GM08714 (cell line): ENCODE results near the gene XPO6.

ENCODE experiments used
- H3K4me3 ChIP-seq: fragments of 200-500 bp; sonication (Bioruptor generic); 2 replicates; pipeline ENCODE4 v1.5.1; 2014; ENCODE audit warnings: mild to moderate bottlenecking, low read length, inconsistent platforms
- ZNF274 ChIP-seq: IDR thresholded peaks from 2 replicates; pipeline ENCODE4 v1.6.1; 2012; ENCODE audit warnings: mild to moderate bottlenecking, low read depth, low read length

XPO6 gene

GRCh38 chr16:28081391-28081968 is 130.3 kb downstream of the XPO6 start:
- no peak overlapping the region for H3K4me3 ChIP-seq
- TF ChIP-seq ZNF274: no peak

- no peak overlapping the region for H3K4me3 ChIP-seq
- no peak for TF ChIP-seq ZNF274
Measured at GRCh38 chr16:28078261-28078660, 133.5 kb downstream of the XPO6 start.

- no peak for TF ChIP-seq ZNF274
- H3K4me3 ChIP-seq: no peak overlapping the region
Measured at GRCh38 chr16:28073836-28074235, 137.9 kb downstream of the XPO6 start.

- TF ChIP-seq ZNF274: no peak
- no peak overlapping the region for H3K4me3 ChIP-seq
Measured at GRCh38 chr16:28072087-28072486, 139.7 kb downstream of the XPO6 start.

- no peak overlapping the region for H3K4me3 ChIP-seq
Measured at GRCh38 chr16:28069971-28070794, 141.6 kb downstream of the XPO6 start.

GRCh38 chr16:28068976-28069375 is 142.8 kb downstream of the XPO6 start:
- TF ChIP-seq ZNF274: no peak
- H3K4me3 ChIP-seq: no peak overlapping the region

More at GRCh38 chr16:28069971-28070794, 141.6 kb downstream of the XPO6 start:
- no peak for TF ChIP-seq ZNF274

GRCh38 chr16:28067604-28068379 is 144.0 kb downstream of the XPO6 start:
- no peak overlapping the region for H3K4me3 ChIP-seq
- TF ChIP-seq ZNF274: no peak

- TF ChIP-seq ZNF274: no peak
- H3K4me3 ChIP-seq: no peak overlapping the region
Measured at GRCh38 chr16:28064706-28065249, 147.0 kb downstream of the XPO6 start.

- H3K4me3 ChIP-seq: no peak overlapping the region
- no peak for TF ChIP-seq ZNF274
Measured at GRCh38 chr16:28064150-28064549, 147.6 kb downstream of the XPO6 start.

- TF ChIP-seq ZNF274: no peak
- H3K4me3 ChIP-seq: no peak within 1 kb of the TSS
Measured at GRCh38 chr16:28063591-28064061, 148.1 kb downstream of the XPO6 start, which contains the start of gene GSG1L. Gene GSG1L (minus strand): TSS chr16:28063714. CDS start chr16:28063424, 290 bp downstream.

- no peak for TF ChIP-seq ZNF274
- H3K4me3 ChIP-seq: no peak overlapping the region
Measured at GRCh38 chr16:28062847-28063521, 148.8 kb downstream of the XPO6 start.

GRCh38 chr16:28062261-28062846 is 149.4 kb downstream of the XPO6 start:
- no peak for TF ChIP-seq ZNF274
- H3K4me3 ChIP-seq: no peak overlapping the region

GRCh38 chr16:28061352-28062101 is 150.2 kb downstream of the XPO6 start:
- no peak overlapping the region for H3K4me3 ChIP-seq
- no peak for TF ChIP-seq ZNF274
